RWPE2 (cell line): Measurements from ENCODE around the gene C13orf46.
"Not testable (repeated sequence)": the region's sequence is repeated elsewhere in the genome, so short reads cannot be mapped to it uniquely, and the experiment has no call there.

Source experiments
- ATAC-seq: fragments of 200-7000 bp; cut with Tn5 transposase; 3 replicates; pipeline ENCODE4 v1.9.1; 2021; ENCODE audit warnings: low read depth
- DNase-seq: peaks from one replicate; pipeline ENCODE4 v3.0.0-alpha.2; 2020; ENCODE audit warnings: low spot score
- H3K27ac ChIP-seq: fragments of 450-650 bp; 2 replicates; pipeline ENCODE4 v1.5.1; 2017; ENCODE audit warnings: mild to moderate bottlenecking; ENCODE audit not compliant: poor library complexity, severe bottlenecking
- H3K27me3 ChIP-seq: fragments of 250-450 bp; sonication (Bioruptor Pico); 2 replicates; pipeline ENCODE4 v1.5.1; 2021; ENCODE audit warnings: mild to moderate bottlenecking, moderate library complexity; ENCODE audit not compliant: insufficient read depth, poor library complexity, severe bottlenecking
- H3K36me3 ChIP-seq: fragments of 250-450 bp; sonication (Bioruptor Pico); 2 replicates; pipeline ENCODE4 v1.5.1; 2020; ENCODE audit warnings: low read depth, mild to moderate bottlenecking, moderate library complexity
- H3K4me1 ChIP-seq: fragments of 250-450 bp; sonication (Bioruptor Pico); 2 replicates; pipeline ENCODE4 v1.5.1; 2021; ENCODE audit warnings: mild to moderate bottlenecking, moderate library complexity; ENCODE audit not compliant: insufficient read depth, poor library complexity, severe bottlenecking
- H3K4me3 ChIP-seq: fragments of 250-450 bp; sonication (Bioruptor Pico); 2 replicates; pipeline ENCODE4 v1.5.1; 2021; ENCODE audit warnings: mild to moderate bottlenecking, moderate library complexity; ENCODE audit not compliant: severe bottlenecking
- H3K9me3 ChIP-seq: fragments of 250-450 bp; sonication (Bioruptor Pico); 2 replicates; pipeline ENCODE4 v1.5.1; 2021; ENCODE audit warnings: mild to moderate bottlenecking, moderate library complexity; ENCODE audit not compliant: severe bottlenecking
- CTCF ChIP-seq: fragments of 450-650 bp; IDR thresholded peaks from one replicate; pipeline ENCODE4 v1.5.1; 2017; ENCODE audit warnings: mild to moderate bottlenecking, moderate library complexity; ENCODE audit not compliant: poor library complexity, severe bottlenecking

C13orf46 gene

GRCh38 chr13:113989585-113990300, 15.9 kb upstream of the C13orf46 start:
- H3K27ac ChIP-seq: no peak overlapping the region
- no peaks in the 10 kb centered on the region for H3K9me3 ChIP-seq
- H3K4me3 ChIP-seq: no peak overlapping the region
- no peak for TF ChIP-seq CTCF
- no peaks in the 10 kb centered on the region for H3K4me1 ChIP-seq
- DNase-seq: peak; percentile 38
- ATAC-seq: no peak
- no peaks in the 10 kb centered on the region for H3K27me3 ChIP-seq
- H3K36me3 ChIP-seq: peaks cover 25% of the 10 kb centered on the region

- H3K9me3 ChIP-seq, H3K4me1 ChIP-seq, ATAC-seq, H3K27ac ChIP-seq, H3K27me3 ChIP-seq, H3K4me3 ChIP-seq: not testable (repeated sequence)
- peak; percentile 28 for DNase-seq
- peaks cover 19% of the 10 kb centered on the region for H3K36me3 ChIP-seq
Measured at GRCh38 chr13:113988859-113989258, 15.0 kb upstream of the C13orf46 start.

GRCh38 chr13:113982296-113982661, 8.4 kb upstream of the C13orf46 start:
- H3K4me1 ChIP-seq: peaks cover 3% of the 10 kb centered on the region
- ATAC-seq: no peak
- H3K9me3 ChIP-seq: no peaks in the 10 kb centered on the region
- peaks cover 3% of the 10 kb centered on the region; the same call in 1 of the 2 replicates for H3K36me3 ChIP-seq
- H3K27ac ChIP-seq: no peak overlapping the region
- H3K27me3 ChIP-seq: no peaks in the 10 kb centered on the region
- TF ChIP-seq CTCF: no peak
- DNase-seq: peak; percentile 47
- H3K4me3 ChIP-seq: no peak overlapping the region

- DNase-seq (peak; percentile 47), ATAC-seq (no peak; the same call in 1 of the 3 replicates)
- Histone ChIP-seq H3K27ac (peak overlapping the region; percentile 13), H3K4me1 (peaks cover 8% of the 10 kb centered on the region), H3K27me3 (no peaks in the 10 kb centered on the region), H3K9me3 (no peaks in the 10 kb centered on the region), H3K4me3 (no peak overlapping the region), H3K36me3 (peaks cover 3% of the 10 kb centered on the region; the same call in 1 of the 2 replicates)
- no peak for TF ChIP-seq CTCF
Measured at GRCh38 chr13:113981611-113982295, 7.9 kb upstream of the C13orf46 start.

GRCh38 chr13:113981194-113981605, 7.3 kb upstream of the C13orf46 start:
- H3K4me3 ChIP-seq: no peak overlapping the region
- peak; percentile 13 for TF ChIP-seq CTCF
- peak overlapping the region; percentile 13 for H3K27ac ChIP-seq
- peaks cover 3% of the 10 kb centered on the region; the same call in 1 of the 2 replicates for H3K36me3 ChIP-seq
- H3K9me3 ChIP-seq: no peaks in the 10 kb centered on the region
- ATAC-seq: peak; percentile 69
- DNase-seq: peak; percentile 83
- H3K4me1 ChIP-seq: peaks cover 11% of the 10 kb centered on the region
- no peaks in the 10 kb centered on the region for H3K27me3 ChIP-seq
